ENCODE data around the gene HORMAD2. TPM values are rescaled to one million over a fixed set of nuclear protein-coding genes. Genes with fewer than 3 reads are reported as not detected.
A peak's percentile ranks its signal among the peaks of the same experiment; 100 is the strongest.

The HORMAD2 gene
- total and polyA plus RNA-seq, 2 donors (not counting 1 experiment from before 2014, with no cell fraction given) = not detected

GRCh38 chr22:30144391-30144790, 64.1 kb downstream of the HORMAD2 start:
- no peak overlapping the region for H3K27ac Mint-ChIP-seq
- Histone ChIP-seq H3K4me3 (ENCODE audit: control extremely low read depth in 1 of 5, extremely low read depth in 1 of 5, insufficient read depth in 1 of 5, low read depth in 2 of 5, low read length in 4 of 5) (no peak overlapping the region), H3K9me3 (ENCODE audit: control extremely low read depth in 1 of 3, control insufficient read depth in 2 of 3, insufficient read depth in 1 of 3, low read length in 2 of 3) (peaks cover 7 to 23% (median 13%) of the 10 kb centered on the region in 3 donors), H3K27ac (ENCODE audit: low read length in 2 of 2) (no peak overlapping the region), H3K36me3 (replicated peaks in 1 of 2; ENCODE audit: control extremely low read depth in 1 of 2, control insufficient read depth in 1 of 2, extremely low read depth in 1 of 2, insufficient read depth in 2 of 2, low read length in 1 of 2) (no peaks in the 10 kb centered on the region), H4K20me1 (ENCODE audit: control insufficient read depth, insufficient read depth, low read length, poor library complexity, severe bottlenecking) (no peaks in the 10 kb centered on the region), H2AFZ (ENCODE audit: insufficient read depth, low read depth, low read length, poor library complexity, severe bottlenecking) (no peak overlapping the region), H3K9ac (ENCODE audit: low read length) (no peak overlapping the region), H3K4me2 (replicated peaks; ENCODE audit: low read depth, low read length, poor library complexity, severe bottlenecking) (no peak overlapping the region), H3K4me1 (ENCODE audit: control insufficient read depth in 2 of 2, insufficient read depth in 2 of 2, low read length in 2 of 2) (no peaks in the 10 kb centered on the region), H3K27me3 (replicated peaks in 1 of 4; ENCODE audit: control extremely low read depth in 1 of 4, control insufficient read depth in 3 of 4, insufficient read depth in 4 of 4, low read length in 3 of 4) (peaks cover 0 to 14% (median 5%) of the 10 kb centered on the region in 4 experiments), H3K79me2 (ENCODE audit: control insufficient read depth, insufficient read depth, low read length) (no peaks in the 10 kb centered on the region)
- intact Hi-C loops (cut with micrococcal nuclease) = no loop called here
- DNase-seq = no peak
- POLR2A ChIA-PET = no interaction called here
- peaks cover 14% of the 10 kb centered on the region for H3K9me3 Mint-ChIP-seq (ENCODE audit: insufficient read depth)
- ATAC-seq (ENCODE audit: low read depth) = no peak
- TF ChIP-seq, protein P1, sequence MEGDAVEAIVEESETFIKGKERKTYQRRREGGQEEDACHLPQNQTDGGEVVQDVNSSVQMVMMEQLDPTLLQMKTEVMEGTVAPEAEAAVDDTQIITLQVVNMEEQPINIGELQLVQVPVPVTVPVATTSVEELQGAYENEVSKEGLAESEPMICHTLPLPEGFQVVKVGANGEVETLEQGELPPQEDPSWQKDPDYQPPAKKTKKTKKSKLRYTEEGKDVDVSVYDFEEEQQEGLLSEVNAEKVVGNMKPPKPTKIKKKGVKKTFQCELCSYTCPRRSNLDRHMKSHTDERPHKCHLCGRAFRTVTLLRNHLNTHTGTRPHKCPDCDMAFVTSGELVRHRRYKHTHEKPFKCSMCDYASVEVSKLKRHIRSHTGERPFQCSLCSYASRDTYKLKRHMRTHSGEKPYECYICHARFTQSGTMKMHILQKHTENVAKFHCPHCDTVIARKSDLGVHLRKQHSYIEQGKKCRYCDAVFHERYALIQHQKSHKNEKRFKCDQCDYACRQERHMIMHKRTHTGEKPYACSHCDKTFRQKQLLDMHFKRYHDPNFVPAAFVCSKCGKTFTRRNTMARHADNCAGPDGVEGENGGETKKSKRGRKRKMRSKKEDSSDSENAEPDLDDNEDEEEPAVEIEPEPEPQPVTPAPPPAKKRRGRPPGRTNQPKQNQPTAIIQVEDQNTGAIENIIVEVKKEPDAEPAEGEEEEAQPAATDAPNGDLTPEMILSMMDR (IDR thresholded peaks at IDR 0.05) = no peak
- TF ChIP-seq EZH2 (IDR thresholded peaks at IDR 0.05; ENCODE audit: borderline replicate concordance, insufficient read depth, low read depth, low read length, poor library complexity, severe bottlenecking) = no peak
- CTCF ChIA-PET = no interaction called here
- H3K27me3 Mint-ChIP-seq = peaks cover 42% of the 10 kb centered on the region
- H3K4me1 Mint-ChIP-seq = no peaks in the 10 kb centered on the region
- 100% methylated on average over 1 of the region's 5 CpGs for WGBS (ENCODE audit: insufficient coverage)
- H3K4me3 Mint-ChIP-seq = no peak overlapping the region

- POLR2A ChIA-PET = no interaction called here
- no peaks in the 10 kb centered on the region for H4K20me1 ChIP-seq (ENCODE audit: control insufficient read depth, insufficient read depth, low read length, poor library complexity, severe bottlenecking)
- H3K9me3 ChIP-seq (ENCODE audit: control extremely low read depth in 1 of 3, control insufficient read depth in 2 of 3, insufficient read depth in 1 of 3, low read length in 2 of 3) = peaks cover 0 to 3% (median 0%) of the 10 kb centered on the region in 3 donors
- H3K4me3 ChIP-seq (ENCODE audit: control extremely low read depth in 1 of 5, extremely low read depth in 1 of 5, insufficient read depth in 1 of 5, low read depth in 2 of 5, low read length in 4 of 5) = no peak overlapping the region
- no peaks in the 10 kb centered on the region for H3K36me3 ChIP-seq (replicated peaks in 1 of 2; ENCODE audit: control extremely low read depth in 1 of 2, control insufficient read depth in 1 of 2, extremely low read depth in 1 of 2, insufficient read depth in 2 of 2, low read length in 1 of 2)
- no peaks in the 10 kb centered on the region for H3K27me3 ChIP-seq (replicated peaks in 1 of 4; ENCODE audit: control extremely low read depth in 1 of 4, control insufficient read depth in 3 of 4, insufficient read depth in 4 of 4, low read length in 3 of 4)
- peak overlapping the region; percentile 17 for H3K4me2 ChIP-seq (replicated peaks; ENCODE audit: low read depth, low read length, poor library complexity, severe bottlenecking)
- H2AFZ ChIP-seq (ENCODE audit: insufficient read depth, low read depth, low read length, poor library complexity, severe bottlenecking) = peak overlapping the region; percentile 16
- no peak overlapping the region for H3K27ac ChIP-seq (ENCODE audit: low read length in 2 of 2)
- peaks cover 16% of the 10 kb centered on the region for H3K27me3 Mint-ChIP-seq
- ATAC-seq (ENCODE audit: low read depth) (no peak), DNase-seq (no peak)
- H3K79me2 ChIP-seq (ENCODE audit: control insufficient read depth, insufficient read depth, low read length) = no peaks in the 10 kb centered on the region
- intact Hi-C loops (cut with micrococcal nuclease) = no loop called here
- H3K27ac Mint-ChIP-seq = no peak overlapping the region
- WGBS (ENCODE audit: insufficient coverage) = no CpG with 5 or more reads among the region's 1 CpG
- no peak overlapping the region for H3K9ac ChIP-seq (ENCODE audit: low read length)
- no peaks in the 10 kb centered on the region for H3K9me3 Mint-ChIP-seq (ENCODE audit: insufficient read depth)
- H3K4me1 ChIP-seq (ENCODE audit: control insufficient read depth in 2 of 2, insufficient read depth in 2 of 2, low read length in 2 of 2) = peaks cover 18 to 27% of the 10 kb centered on the region in 2 donors
- peaks cover 11% of the 10 kb centered on the region for H3K4me1 Mint-ChIP-seq
- CTCF ChIA-PET = no interaction called here
- TF ChIP-seq EZH2 (IDR thresholded peaks at IDR 0.05; ENCODE audit: borderline replicate concordance, insufficient read depth, low read depth, low read length, poor library complexity, severe bottlenecking) = no peak
- TF ChIP-seq, protein P1 (IDR thresholded peaks at IDR 0.05) = no peak
- H3K4me3 Mint-ChIP-seq = no peak overlapping the region
Observed at GRCh38 chr22:30150212-30150611, 69.9 kb downstream of the HORMAD2 start.

All from B cell (primary cell).